Fibroblast of mammary gland (primary cell): ENCODE measurements around the gene INHBC.
A peak's percentile ranks its signal among the peaks of the same experiment; 100 is the strongest.

Experiments
- DNase-seq: peaks from one replicate; pipeline ENCODE4 v3.0.0-alpha.2; 2010; ENCODE audit warnings: low read depth
- H3K4me3 ChIP-seq: 2 replicates; pipeline ENCODE4 v1.5.1; 2011; ENCODE audit warnings: low read depth, mild to moderate bottlenecking, low read length, moderate library complexity; ENCODE audit not compliant: control insufficient read depth
- CTCF ChIP-seq: conservative IDR thresholded peaks from 2 replicates; pipeline ENCODE4 v1.5.1; 2011; ENCODE audit warnings: low read depth, low read length, inconsistent platforms; ENCODE audit not compliant: control insufficient read depth, insufficient read depth

Gene INHBC

GRCh38 chr12:57449375-57449774, 14.8 kb downstream of the INHBC start:
- no peak for DNase-seq
- no peak for TF ChIP-seq CTCF

GRCh38 chr12:57450057-57450456, 15.5 kb downstream of the INHBC start:
- no peak overlapping the region for H3K4me3 ChIP-seq

More at GRCh38 chr12:57449375-57449774, 14.8 kb downstream of the INHBC start:
- no peak overlapping the region for H3K4me3 ChIP-seq

GRCh38 chr12:57451233-57451778, 16.7 kb downstream of the INHBC start:
- H3K4me3 ChIP-seq = no peak overlapping the region
- TF ChIP-seq CTCF = no peak
- no peak for DNase-seq

More at GRCh38 chr12:57450057-57450456, 15.5 kb downstream of the INHBC start:
- DNase-seq = no peak
- no peak for TF ChIP-seq CTCF

GRCh38 chr12:57452181-57452936, 17.8 kb downstream of the INHBC start:
- no peak overlapping the region for H3K4me3 ChIP-seq
- peak; percentile 89 for DNase-seq
- no peak for TF ChIP-seq CTCF

GRCh38 chr12:57452937-57453509, 18.4 kb downstream of the INHBC start:
- peak; percentile 76 for DNase-seq
- TF ChIP-seq CTCF = peak; percentile 96
- no peak overlapping the region for H3K4me3 ChIP-seq

- DNase-seq = no peak
- no peak for TF ChIP-seq CTCF
- H3K4me3 ChIP-seq = no peak overlapping the region
Measured at GRCh38 chr12:57454213-57454565, 19.6 kb downstream of the INHBC start.
